Left lung (tissue), 10 donors: ENCODE measurements around the gene TSHZ3. TPM values are rescaled to one million over a fixed set of nuclear protein-coding genes. Genes with fewer than 3 reads are reported as not detected.
A peak's percentile ranks its signal among the peaks of the same experiment; 100 is the strongest.

ENCODE experiments used
- ATAC-seq: fragments of 200-7000 bp; cut with Tn5 transposase; one replicate; pipeline ENCODE4 v1.9.1; 2020; ENCODE audit warnings: moderate library complexity
- DNase-seq, 4 donors: peaks; one replicate each; pipeline ENCODE4 v3.0.0-alpha.2; 2013 to 2020
- H3K27ac ChIP-seq, 2 donors: fragments of 200-600 bp; sonication (generic) in 1 of 2; one replicate each; pipeline versions ENCODE4 v1.5.0 to v1.8.0; 2020 to 2021
- H3K27me3 ChIP-seq, 2 donors: fragments of 200-600 bp; sonication (generic) in 1 of 2; one replicate each; pipeline versions ENCODE4 v1.5.0 to v1.8.0; 2020 to 2021
- H3K36me3 ChIP-seq, 2 donors: fragments of 200-600 bp; sonication (generic) in 1 of 2; one replicate each; pipeline versions ENCODE4 v1.5.0 to v1.8.0; 2020 to 2021
- H3K4me1 ChIP-seq, 2 donors: fragments of 200-600 bp; one replicate each; pipeline ENCODE4 v1.8.0; 2021
- H3K4me3 ChIP-seq, 2 donors: fragments of 200-600 bp; sonication (generic) in 1 of 2; one replicate each; pipeline versions ENCODE4 v1.5.0 to v1.8.0; 2020 to 2021; ENCODE audit warnings: mild to moderate bottlenecking in 1 of 2
- H3K9me3 ChIP-seq, 2 donors: fragments of 200-600 bp; sonication (generic) in 1 of 2; one replicate each; pipeline versions ENCODE4 v1.5.0 to v1.8.0; 2020 to 2021
- intact Hi-C, 2 donors: fragments of 100-400 bp; cut with DNase I; formaldehyde crosslinking; loops; one replicate each; pipeline versions ENCODE4 v1.11.2 to v1.14.2; 2022
- polyA plus RNA-seq, 6 donors: library from polyadenylated mRNA; unstranded; fragments of 120-200 nt; gene quantifications; one replicate each; pipeline ENCODE4 v1.2.1, GENCODE V29; 2013; ENCODE audit not compliant: insufficient read length in 6 of 6
- total RNA-seq, 2 donors: library from RNA; stranded (reverse); fragmentation: NEBNext Ultra II Directional; extraction: Animal tissue kit (Norgen Biotek cat#: 25700); gene quantifications; one replicate each; pipeline ENCODE4 v1.2.1, GENCODE V29; 2021
- TF ChIP-seq, protein P1 (sequence below), 2 donors: fragments of 200-600 bp; sonication (generic) in 1 of 2; IDR thresholded peaks; one replicate each; pipeline versions ENCODE4 v1.5.0 to v1.8.0; 2021; ENCODE audit warnings: antibody characterized with exemption in 2 of 2
- donor health status: DM: no; HTN: yes; CAD: no.
- donor health status: DM: no; HTN: no; CAD: no.

Gene TSHZ3
- total and polyA plus RNA-seq, 8 donors: 6.7 to 42.9 (median 35.2) TPM

DNA sequence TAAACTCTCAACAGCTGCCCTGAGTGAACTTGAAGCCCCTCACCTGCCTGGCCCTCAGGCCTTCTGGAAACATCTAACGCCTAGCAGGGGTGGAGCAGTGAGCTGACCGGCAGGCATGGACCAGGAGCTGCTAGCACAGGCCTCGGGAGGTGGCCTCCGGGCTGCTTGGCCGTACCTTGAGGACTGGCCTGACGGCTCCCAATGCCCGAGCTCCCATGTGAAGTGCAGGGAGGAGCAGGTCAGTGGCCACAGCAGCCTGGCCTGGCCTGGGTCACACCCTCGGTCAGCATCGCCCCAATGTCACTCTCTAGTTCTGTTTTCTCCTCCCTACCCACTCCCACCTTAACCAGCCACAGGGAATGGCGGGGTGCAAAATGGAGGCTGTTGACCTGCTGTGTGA lies 19.0 kb downstream of the TSHZ3 start:
- Histone ChIP-seq H3K36me3 (no peaks in the 10 kb centered on the region), H3K27me3 (no peaks in the 10 kb centered on the region), H3K4me3 (no peak overlapping the region), H3K4me1 (peaks cover 2 to 39% of the 10 kb centered on the region in 2 donors), H3K27ac (peak overlapping the region; percentile 3 to 51), H3K9me3 (no peaks in the 10 kb centered on the region)
- intact Hi-C loops: no loop called here
- ATAC-seq: no peak
- peak in 1 of 4 donors; percentile 64 for DNase-seq
- TF ChIP-seq, protein P1, sequence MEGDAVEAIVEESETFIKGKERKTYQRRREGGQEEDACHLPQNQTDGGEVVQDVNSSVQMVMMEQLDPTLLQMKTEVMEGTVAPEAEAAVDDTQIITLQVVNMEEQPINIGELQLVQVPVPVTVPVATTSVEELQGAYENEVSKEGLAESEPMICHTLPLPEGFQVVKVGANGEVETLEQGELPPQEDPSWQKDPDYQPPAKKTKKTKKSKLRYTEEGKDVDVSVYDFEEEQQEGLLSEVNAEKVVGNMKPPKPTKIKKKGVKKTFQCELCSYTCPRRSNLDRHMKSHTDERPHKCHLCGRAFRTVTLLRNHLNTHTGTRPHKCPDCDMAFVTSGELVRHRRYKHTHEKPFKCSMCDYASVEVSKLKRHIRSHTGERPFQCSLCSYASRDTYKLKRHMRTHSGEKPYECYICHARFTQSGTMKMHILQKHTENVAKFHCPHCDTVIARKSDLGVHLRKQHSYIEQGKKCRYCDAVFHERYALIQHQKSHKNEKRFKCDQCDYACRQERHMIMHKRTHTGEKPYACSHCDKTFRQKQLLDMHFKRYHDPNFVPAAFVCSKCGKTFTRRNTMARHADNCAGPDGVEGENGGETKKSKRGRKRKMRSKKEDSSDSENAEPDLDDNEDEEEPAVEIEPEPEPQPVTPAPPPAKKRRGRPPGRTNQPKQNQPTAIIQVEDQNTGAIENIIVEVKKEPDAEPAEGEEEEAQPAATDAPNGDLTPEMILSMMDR (IDR thresholded peaks at IDR 0.05): no peak

- Histone ChIP-seq H3K27me3 (no peaks in the 10 kb centered on the region), H3K36me3 (no peaks in the 10 kb centered on the region), H3K4me3 (no peak overlapping the region), H3K9me3 (no peaks in the 10 kb centered on the region), H3K4me1 (peaks cover 2 to 39% of the 10 kb centered on the region in 2 donors), H3K27ac (peak overlapping the region; percentile 3 to 51)
- peak; percentile 55 for ATAC-seq
- TF ChIP-seq, protein P1 (IDR thresholded peaks at IDR 0.05): no peak
- intact Hi-C loops: no loop called here
- no peak for DNase-seq
Measured at GRCh38 chr19:31329819-31330218, 19.4 kb downstream of the TSHZ3 start.

DNA sequence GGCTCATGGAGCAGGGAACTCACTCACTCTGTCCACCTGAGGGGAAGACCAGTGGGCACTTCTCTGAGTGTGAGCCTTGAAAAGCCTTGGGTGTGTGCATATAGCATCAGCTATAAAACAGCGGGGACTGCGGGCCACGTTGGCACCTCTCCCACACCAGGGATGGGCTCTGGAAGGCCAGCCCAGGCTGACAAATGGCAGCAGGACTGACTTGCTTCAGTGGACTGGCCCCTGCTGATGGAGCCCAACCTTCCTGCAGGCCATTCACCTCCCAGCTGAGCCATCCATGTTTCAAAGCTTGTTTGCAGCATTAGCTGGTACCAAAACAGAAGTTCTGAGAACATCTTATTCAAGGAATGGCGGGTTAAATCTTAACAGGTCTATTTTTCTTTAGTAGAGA lies 21.0 kb downstream of the TSHZ3 start:
- no peaks in the 10 kb centered on the region for H3K36me3 ChIP-seq
- peaks cover 2 to 39% of the 10 kb centered on the region in 2 donors for H3K4me1 ChIP-seq
- ATAC-seq (no peak), DNase-seq (no peak)
- H3K9me3 ChIP-seq: no peaks in the 10 kb centered on the region
- no peak overlapping the region for H3K4me3 ChIP-seq
- intact Hi-C loops: no loop called here
- H3K27ac ChIP-seq: peak overlapping the region in 1 of 2 donors; percentile 3
- TF ChIP-seq, protein P1 (IDR thresholded peaks at IDR 0.05): no peak
- no peaks in the 10 kb centered on the region for H3K27me3 ChIP-seq

- H3K4me1 ChIP-seq: peaks cover 2 to 33% of the 10 kb centered on the region in 2 donors
Measured at GRCh38 chr19:31326329-31327028, 22.8 kb downstream of the TSHZ3 start.

GRCh38 chr19:31325342-31325741 lies 23.9 kb downstream of the TSHZ3 start:
- peaks cover 2 to 21% of the 10 kb centered on the region in 2 donors for H3K4me1 ChIP-seq
- TF ChIP-seq, protein P1 (IDR thresholded peaks at IDR 0.05): no peak
- ATAC-seq (no peak), DNase-seq (no peak)
- intact Hi-C loops: no loop called here
- no peak overlapping the region for H3K27ac ChIP-seq
- no peaks in the 10 kb centered on the region for H3K27me3 ChIP-seq
- no peak overlapping the region for H3K4me3 ChIP-seq
- no peaks in the 10 kb centered on the region for H3K9me3 ChIP-seq
- no peaks in the 10 kb centered on the region for H3K36me3 ChIP-seq

More at GRCh38 chr19:31326329-31327028, 22.8 kb downstream of the TSHZ3 start:
- intact Hi-C loops: no loop called here
- H3K9me3 ChIP-seq: no peaks in the 10 kb centered on the region
- H3K27ac ChIP-seq: no peak overlapping the region
- TF ChIP-seq, protein P1 (IDR thresholded peaks at IDR 0.05): no peak
- no peak for DNase-seq
- no peak overlapping the region for H3K4me3 ChIP-seq
- H3K27me3 ChIP-seq: no peaks in the 10 kb centered on the region
- no peaks in the 10 kb centered on the region for H3K36me3 ChIP-seq
- no peak for ATAC-seq
